GM20431 (cell line): Measurements from ENCODE around the gene PIGS.

Experiments used
- in situ Hi-C: fragments of 300-500 bp; cut with MseI, MboI; formaldehyde crosslinking; loops from one replicate; pipeline ENCODE4 v1.15.0; 2020; ENCODE audit warnings: low sequenced_read_pairs; ENCODE audit not compliant: unreplicated experiment

The PIGS gene

DNA sequence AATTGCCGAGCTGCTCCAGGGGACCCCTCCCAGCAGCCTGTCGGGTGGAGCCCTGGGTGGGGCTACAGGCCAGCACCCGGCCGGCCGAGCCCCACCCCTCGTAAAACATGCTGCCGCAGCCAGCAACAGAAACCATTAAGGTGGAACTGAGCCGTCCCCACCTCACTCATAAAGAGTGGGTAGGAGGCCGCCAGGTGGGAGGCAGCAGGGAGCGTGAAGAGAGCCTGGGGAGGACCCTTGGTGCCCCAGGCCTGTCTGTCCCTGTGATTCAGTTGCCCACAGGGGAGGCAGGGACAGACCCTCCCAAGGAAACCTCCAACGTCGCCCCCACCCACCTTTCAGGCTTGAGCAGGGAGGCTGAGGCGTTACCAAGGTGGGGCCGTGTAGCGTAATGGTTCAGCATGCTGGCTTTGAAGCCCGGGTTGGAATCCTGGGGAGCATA lies 56.7 kb downstream of the PIGS start:
- in situ Hi-C loops = no loop called here

DNA sequence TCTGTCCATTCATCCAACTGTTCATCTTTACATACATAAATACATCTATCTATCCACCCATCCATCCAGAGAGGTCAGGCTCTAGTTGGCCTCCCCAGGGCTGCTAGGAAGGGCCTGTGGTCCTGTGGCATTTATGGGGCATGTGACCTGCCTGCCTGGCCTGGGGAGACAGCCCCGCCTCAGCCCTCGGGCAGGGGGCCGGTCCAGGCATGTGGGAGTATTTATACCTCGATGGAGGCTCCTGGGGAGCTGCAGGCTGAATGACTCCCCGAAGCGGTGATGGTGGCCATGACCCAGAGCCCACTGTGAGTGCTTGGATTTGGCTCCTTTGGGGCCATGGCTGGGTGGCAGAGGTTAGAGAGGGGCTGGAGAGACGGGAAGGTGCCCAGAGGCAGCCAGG lies 57.8 kb downstream of the PIGS start:
- in situ Hi-C loops = no loop called here

DNA sequence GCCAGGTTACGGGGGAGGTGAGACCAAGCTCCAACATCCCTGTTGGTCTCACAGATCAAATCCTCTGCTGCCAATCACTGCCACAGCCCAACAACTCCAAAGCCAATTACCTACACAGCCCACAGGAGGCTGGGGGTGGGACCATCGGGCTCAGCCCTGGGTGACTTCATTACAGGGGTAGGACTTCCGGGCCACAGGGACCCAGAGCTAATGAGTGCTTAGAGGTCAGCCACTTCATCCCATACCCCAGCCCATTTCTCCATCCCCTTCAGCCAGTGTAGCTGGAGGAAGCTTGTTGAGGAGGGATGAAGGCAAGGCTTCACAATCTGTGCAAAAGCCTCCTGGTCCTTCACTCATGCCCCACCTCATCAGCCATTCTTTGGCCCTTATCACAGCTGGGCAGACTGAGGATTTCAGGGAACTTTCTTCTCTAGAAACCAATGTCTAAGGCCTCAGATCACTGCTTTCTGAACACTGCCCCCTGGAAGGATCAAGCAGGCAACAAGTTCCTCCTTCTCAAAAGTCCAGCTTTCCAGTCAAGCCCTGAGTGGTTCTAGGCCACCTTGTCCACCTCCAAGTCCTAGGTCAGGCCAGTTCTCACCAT lies 59.4 kb downstream of the PIGS start:
- in situ Hi-C loops = no loop called here

DNA sequence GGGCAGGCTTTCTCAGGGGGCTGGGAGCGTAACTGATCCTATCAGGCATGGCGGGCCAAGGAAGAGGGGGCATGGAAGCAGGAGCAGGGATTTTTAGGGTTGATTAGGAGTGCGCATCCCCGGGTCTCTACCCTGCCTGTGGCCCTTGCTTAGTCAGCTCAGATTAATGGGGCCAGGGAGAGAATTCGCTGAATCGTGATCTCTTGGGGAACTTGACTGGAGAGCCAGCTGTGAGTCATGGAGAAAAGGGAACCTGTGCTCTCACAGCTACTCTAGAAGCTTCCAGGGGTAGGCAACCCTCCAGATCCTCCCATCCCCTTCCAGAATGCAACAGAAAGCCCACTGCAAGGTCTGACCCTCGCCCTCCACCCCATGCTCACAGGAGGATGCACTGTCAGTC lies 61.5 kb downstream of the PIGS start:
- in situ Hi-C loops = no loop called here

DNA sequence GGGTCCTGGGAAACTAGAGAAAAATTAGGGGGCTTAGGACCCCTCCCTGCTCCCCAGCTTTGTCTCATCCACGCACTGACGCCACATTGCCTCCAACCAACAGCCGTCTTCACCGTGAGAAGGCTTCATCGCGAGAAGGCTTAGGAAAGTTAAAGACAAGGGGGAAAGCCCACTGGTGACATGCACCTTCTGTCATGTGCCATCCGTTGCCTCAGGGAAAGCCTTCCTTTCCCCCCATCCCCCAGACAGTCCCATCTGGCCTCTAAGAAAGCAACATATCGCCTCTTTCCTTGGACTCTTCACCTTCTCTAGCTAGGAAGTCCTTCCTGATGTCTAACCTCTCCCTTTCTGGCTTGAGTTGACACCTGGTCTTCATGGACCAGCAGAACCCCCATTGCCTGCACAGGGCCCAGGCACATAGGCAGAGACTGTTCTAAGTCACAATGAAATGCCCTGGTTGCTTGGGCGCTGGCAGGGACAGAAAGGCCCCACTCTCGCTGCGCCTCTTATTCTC lies 63.1 kb downstream of the PIGS start:
- in situ Hi-C loops = no loop called here

DNA sequence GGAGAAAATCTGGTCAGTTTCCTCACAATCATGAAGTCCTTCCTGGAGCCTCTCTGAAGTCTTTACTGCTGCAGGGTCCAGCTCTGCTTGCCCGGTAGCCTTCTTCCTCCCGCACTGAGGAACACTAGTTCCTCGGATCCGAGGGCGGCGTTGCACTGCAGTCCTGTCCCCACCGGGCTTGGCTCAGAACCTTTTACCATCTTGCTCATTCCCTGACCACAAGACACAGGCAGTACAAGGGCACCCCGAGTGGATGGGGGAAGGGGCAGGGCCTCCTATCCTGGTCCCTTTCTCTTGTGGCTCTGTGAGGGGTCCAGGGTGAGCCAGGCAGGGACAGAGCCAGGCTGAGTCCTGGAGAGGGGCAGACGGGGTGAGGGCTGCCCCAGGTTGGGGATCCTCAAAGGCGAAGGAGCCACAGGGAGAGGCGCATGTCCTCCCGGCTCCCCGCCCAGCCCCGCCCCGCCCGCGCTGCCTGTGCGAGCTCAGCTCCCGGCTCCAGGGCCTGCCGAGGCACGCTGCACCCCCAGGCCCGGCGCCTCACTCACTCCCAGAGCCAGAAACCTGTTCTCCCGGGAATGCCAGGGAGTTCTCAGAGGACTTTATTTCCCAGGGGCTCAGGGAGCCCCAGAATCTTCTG lies 63.6 kb downstream of the PIGS start:
- in situ Hi-C loops = no loop called here

DNA sequence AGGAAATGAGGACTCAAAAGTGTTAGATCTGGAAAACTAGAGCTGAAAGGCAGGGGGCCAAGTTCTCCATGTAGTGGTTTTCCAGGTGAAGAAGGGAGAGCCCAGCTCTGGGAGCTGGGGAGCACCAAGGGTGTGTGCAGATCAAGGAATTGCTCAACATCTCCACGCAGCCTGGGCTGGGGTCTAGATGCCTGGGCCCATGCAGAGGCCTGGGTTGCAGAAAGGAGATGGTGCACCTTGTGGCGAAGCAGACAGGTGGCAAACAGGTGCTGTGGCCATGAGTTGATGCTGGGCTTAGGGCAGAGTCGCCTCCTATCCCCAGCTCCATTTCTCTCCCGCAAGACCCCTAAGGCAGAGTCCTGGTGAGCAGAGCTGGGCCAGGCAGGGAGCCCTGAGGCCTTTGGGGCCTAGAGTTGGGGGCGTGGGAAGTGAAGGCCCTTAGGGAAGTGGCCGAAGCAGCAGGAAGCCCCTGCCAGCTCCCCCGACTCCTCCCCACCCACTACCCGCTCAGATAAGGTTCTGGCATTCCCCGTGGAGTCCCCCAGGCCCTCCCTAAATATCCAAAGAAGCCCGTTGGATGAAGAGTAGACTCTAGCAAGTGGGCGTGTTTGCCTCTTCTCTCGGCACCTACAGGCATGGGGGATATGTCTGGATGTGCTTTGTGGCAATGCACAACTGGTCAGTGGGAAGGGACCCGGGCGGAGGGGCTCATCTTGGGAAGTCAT lies 64.4 kb downstream of the PIGS start:
- in situ Hi-C loops = no loop called here

DNA sequence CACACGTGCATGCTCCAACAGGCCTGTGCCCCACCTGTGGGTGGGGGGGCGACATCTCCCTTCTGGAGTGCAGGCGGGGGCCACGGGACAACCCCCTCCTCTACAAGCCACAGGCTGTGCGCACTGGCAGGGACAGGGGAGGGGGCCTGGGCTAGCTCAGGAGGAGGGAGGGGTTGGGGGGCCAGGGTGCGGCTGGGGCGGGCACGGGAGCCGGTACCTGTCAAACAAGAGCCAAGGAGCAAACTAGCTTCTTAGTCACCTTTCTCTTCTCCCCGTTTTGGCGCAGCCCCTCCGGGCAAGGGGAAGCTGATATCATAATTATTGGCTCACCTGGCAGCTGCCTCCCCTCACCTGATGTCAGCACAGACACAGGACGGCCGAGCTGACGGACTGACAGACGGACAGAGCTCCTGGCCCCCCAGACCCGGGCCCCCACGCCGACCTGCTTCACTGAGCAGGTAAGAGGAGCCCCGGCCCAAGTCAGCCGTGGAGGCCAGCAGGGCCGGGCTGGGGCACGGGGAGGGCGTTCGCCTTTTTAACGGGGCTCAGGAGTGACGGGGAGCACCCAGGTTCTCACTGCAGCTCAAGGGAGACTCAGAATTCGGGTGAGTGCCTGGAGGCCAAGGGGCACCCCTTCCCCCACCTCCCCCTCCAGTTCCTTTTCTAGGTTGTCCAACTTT lies 65.2 kb downstream of the PIGS start, which contains the start of gene FOXN1:
Gene FOXN1 (plus strand): TSS at position 363 of the 680 bp plus-strand sequence. CDS start 17,622 bp downstream, outside the sequence.
- in situ Hi-C loops = no loop called here

DNA sequence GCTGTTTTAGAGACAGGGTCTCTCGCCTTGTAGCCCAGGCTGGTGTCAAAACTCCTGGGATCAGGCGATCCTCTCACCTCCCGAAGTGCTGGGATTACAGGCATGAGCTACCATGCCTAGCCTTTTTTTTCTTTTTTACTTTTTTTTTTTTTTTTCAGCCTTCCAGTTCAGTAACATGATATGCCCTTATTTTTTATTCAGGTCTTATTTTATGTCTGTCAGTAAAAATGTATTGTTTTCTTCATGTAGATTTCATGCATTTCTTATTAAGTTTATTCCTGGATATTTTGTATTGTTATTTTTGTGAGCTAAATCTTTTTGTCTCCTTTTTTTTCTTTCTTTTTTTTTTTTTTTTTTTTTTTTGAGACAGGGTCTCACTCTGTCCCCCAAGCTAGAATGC lies 67.9 kb downstream of the PIGS start:
- in situ Hi-C loops = no loop called here
